HG02973 (cell line): Measurements from ENCODE around the gene SLC26A3.

Experiments
- ATAC-seq: cut with Tn5 transposase; IDR thresholded peaks from one replicate; pipeline ENCODE4 v1.9.1; 2021; ENCODE audit warnings: moderate library complexity; ENCODE audit not compliant: unreplicated experiment

The SLC26A3 gene

GRCh38 chr7:107751113-107751512 is 51.9 kb downstream of the SLC26A3 start:
- ATAC-seq = no peak

GRCh38 chr7:107746006-107746405 is 57.0 kb downstream of the SLC26A3 start:
- ATAC-seq = no peak

GRCh38 chr7:107744345-107744750 is 58.7 kb downstream of the SLC26A3 start:
- ATAC-seq = peak; percentile 32

GRCh38 chr7:107743567-107744344 is 59.3 kb downstream of the SLC26A3 start, which contains the start of gene CBLL1:
CBLL1 (plus strand) TSS chr7:107744142; CDS start chr7:107744164, 22 bp downstream.
- ATAC-seq = peak; percentile 89

DNA sequence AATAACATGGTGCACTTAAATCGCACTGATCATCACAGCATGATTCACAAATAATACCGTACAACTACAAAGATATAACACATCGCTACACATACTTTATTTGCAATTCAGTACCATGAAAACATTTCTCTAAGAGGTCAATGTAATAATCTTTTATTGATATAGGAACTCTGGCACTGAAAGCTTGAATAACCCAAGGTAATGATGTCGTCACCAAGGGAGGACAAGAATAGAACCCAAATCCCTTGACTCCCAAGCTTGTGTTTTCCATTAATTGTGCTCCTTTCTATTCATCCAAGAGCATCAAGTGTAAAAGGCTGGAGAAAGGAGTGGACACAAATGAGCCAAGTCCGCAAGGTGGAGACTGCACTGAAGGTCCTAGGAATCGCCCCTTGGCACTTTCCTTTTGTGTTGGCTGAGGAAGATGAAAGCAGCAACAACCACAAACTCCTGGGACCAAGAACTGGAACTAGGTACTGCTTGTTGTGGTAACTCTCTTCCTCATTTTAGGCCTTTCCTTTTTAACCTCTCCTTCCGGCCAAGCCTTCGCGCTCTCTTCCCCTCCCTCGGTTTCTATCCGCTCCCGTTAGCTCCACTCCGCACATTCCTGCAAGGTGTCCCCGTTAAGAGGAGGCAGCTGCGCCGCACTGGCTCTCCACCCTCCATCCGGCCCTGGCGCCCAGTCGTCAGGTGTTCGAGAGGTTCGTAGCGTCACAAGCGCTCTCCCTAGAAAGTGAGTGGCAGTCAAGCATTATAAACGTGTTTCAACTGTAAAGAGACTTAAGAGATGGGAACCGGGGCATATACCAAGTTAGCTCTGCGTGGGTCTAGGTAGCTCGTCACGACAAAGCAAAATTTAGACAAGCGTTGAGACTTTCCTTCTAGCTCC is 60.1 kb downstream of the SLC26A3 start:
- ATAC-seq = peak; percentile 35

DNA sequence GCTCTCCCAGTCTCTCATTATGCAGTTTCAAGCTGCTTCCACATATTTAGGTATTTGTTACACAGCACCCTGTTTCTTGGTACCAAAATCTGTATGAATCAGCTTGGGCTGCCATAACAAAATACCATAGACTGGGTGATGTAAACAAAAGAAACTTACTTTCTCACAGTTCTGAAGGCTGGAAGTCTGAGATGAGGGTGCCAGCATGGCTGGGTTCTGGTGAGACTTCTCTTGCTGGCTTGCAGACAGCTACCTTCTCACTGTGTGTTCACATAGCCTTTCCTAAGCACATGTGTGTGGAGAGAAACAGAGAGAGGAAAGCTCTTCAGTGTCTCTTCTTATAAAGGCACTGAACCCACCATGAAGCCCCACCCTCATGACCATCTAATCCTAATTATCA is 74.7 kb downstream of the SLC26A3 start:
- no peak for ATAC-seq

- no peak for ATAC-seq
Measured at GRCh38 chr7:107726356-107727130, 76.5 kb downstream of the SLC26A3 start.

- ATAC-seq = no peak
Measured at GRCh38 chr7:107725138-107725740, 77.8 kb downstream of the SLC26A3 start.

DNA sequence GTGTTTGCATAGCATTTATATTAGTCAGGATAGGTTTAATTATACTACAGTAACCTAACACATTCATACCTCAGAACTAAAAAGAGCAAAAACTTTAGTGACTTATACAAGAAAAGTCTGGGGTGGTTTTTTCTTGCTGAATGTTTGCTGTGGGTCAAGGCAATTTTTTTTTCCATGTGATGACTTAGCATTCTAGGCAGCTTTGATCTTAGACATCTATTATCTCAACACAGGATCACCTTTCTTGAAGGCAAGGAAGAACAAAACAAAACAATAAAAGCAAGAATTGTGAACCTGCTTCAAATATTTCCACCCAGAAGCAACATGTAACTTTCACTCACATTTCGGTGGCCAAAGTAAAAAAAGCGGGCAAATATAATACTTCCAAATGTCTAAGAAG is 79.8 kb downstream of the SLC26A3 start:
- no peak for ATAC-seq

DNA sequence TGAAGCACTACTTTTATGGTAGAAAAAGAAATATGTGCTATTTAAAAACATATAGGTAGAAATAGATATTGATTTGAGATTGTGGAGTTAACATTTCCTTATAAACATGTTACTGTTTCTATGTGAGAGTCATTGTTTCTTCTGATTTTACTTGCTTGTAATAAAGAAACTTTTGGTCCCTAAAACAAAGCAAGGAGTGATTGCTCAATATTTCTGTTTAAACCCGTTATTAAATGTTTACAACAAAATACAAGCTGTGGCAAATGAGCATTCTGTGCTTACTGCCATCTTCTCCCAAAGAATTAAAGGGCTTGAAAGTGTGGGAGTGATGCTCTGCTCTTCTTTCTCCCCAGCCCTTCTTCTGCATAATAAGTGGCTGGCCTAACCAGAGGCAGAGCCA is 81.7 kb downstream of the SLC26A3 start:
- ATAC-seq = no peak

GRCh38 chr7:107718456-107719193 is 84.4 kb downstream of the SLC26A3 start:
- ATAC-seq = no peak

- no peak for ATAC-seq
Measured at GRCh38 chr7:107715531-107715930, 87.5 kb downstream of the SLC26A3 start.
